HG02763 (cell line): ENCODE results near the gene CATSPER4.
"Not testable (repeated sequence)": the region's sequence is repeated elsewhere in the genome, so short reads cannot be mapped to it uniquely, and the experiment has no call there.

Experiments
- ATAC-seq: cut with Tn5 transposase; IDR thresholded peaks from one replicate; pipeline ENCODE4 v1.9.1; 2021; ENCODE audit warnings: mild to moderate bottlenecking, moderate library complexity; ENCODE audit not compliant: unreplicated experiment

The CATSPER4 gene

GRCh38 chr1:26189331-26189730 lies 1.1 kb upstream of the CATSPER4 start:
- no peak for ATAC-seq

GRCh38 chr1:26189751-26190275 lies 589 bp upstream of the CATSPER4 start:
- ATAC-seq = no peak

- no peak for ATAC-seq
These were observed 1.3 kb downstream of the CATSPER4 start for GRCh38 chr1:26191739-26192138.

GRCh38 chr1:26195805-26196204 lies 5.4 kb downstream of the CATSPER4 start:
- ATAC-seq = no peak

- ATAC-seq = no peak
These were observed 6.9 kb downstream of the CATSPER4 start for GRCh38 chr1:26197301-26197700.

GRCh38 chr1:26197813-26198212 lies 7.4 kb downstream of the CATSPER4 start:
- ATAC-seq = no peak

GRCh38 chr1:26200413-26200812 lies 10.0 kb downstream of the CATSPER4 start:
- ATAC-seq = no peak

GRCh38 chr1:26203642-26204318 lies 13.4 kb downstream of the CATSPER4 start:
- no peak for ATAC-seq

- no peak for ATAC-seq
These were observed 19.9 kb downstream of the CATSPER4 start for GRCh38 chr1:26210147-26210870.

GRCh38 chr1:26212726-26213125 lies 22.3 kb downstream of the CATSPER4 start:
- no peak for ATAC-seq

- ATAC-seq = no peak
These were observed 23.0 kb downstream of the CATSPER4 start for GRCh38 chr1:26213335-26213905.

GRCh38 chr1:26215246-26215645 lies 24.8 kb downstream of the CATSPER4 start:
- no peak for ATAC-seq

- no peak for ATAC-seq
These were observed 28.6 kb downstream of the CATSPER4 start for GRCh38 chr1:26218906-26219494.

- no peak for ATAC-seq
These were observed 30.0 kb downstream of the CATSPER4 start for GRCh38 chr1:26220199-26220912.

GRCh38 chr1:26221094-26221493 lies 30.7 kb downstream of the CATSPER4 start:
- no peak for ATAC-seq

- no peak for ATAC-seq
These were observed 34.2 kb downstream of the CATSPER4 start for GRCh38 chr1:26224606-26225005.

GRCh38 chr1:26225033-26225831 lies 34.8 kb downstream of the CATSPER4 start:
- ATAC-seq = no peak

- not testable (repeated sequence) for ATAC-seq
These were observed 40.3 kb downstream of the CATSPER4 start for GRCh38 chr1:26230682-26231081.

GRCh38 chr1:26233903-26234643 lies 43.7 kb downstream of the CATSPER4 start, which contains the start of gene CEP85:
CEP85 (plus strand) TSS chr1:26234200; CDS start chr1:26239784, 5,584 bp downstream.
- ATAC-seq = peak; percentile 96
